GM19452 (cell line): ENCODE results near the gene AGPS.
A peak's percentile ranks its signal among the peaks of the same experiment; 100 is the strongest.
"Not testable (repeated sequence)": the region's sequence is repeated elsewhere in the genome, so short reads cannot be mapped to it uniquely, and the experiment has no call there.

Experiments
- ATAC-seq: cut with Tn5 transposase; IDR thresholded peaks from one replicate; pipeline ENCODE4 v1.9.1; 2021; ENCODE audit not compliant: unreplicated experiment

Gene AGPS

DNA sequence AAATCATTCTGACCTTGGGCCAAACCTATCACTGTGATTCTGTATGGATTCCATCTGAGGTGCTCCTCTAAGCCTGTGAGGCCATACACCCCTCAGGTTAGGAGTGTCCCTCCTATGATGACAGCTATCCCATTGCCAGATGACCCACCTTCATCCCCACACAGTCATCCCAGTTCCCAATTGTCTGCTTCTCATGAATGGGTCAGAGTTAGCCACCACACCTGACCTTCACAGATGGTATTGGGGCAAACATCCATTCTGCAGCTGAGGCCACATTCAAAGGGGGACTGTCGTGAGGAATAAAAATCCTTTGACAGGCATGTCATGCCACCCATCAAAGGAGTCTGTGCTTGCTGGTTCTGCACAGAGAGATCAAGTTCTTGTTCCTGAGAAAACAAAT is 155.2 kb downstream of the AGPS start:
- no peak for ATAC-seq

- no peak for ATAC-seq
These were observed 156.1 kb downstream of the AGPS start for GRCh38 chr2:177548636-177549035.

- ATAC-seq = no peak
These were observed 156.6 kb downstream of the AGPS start for GRCh38 chr2:177549171-177549570.

DNA sequence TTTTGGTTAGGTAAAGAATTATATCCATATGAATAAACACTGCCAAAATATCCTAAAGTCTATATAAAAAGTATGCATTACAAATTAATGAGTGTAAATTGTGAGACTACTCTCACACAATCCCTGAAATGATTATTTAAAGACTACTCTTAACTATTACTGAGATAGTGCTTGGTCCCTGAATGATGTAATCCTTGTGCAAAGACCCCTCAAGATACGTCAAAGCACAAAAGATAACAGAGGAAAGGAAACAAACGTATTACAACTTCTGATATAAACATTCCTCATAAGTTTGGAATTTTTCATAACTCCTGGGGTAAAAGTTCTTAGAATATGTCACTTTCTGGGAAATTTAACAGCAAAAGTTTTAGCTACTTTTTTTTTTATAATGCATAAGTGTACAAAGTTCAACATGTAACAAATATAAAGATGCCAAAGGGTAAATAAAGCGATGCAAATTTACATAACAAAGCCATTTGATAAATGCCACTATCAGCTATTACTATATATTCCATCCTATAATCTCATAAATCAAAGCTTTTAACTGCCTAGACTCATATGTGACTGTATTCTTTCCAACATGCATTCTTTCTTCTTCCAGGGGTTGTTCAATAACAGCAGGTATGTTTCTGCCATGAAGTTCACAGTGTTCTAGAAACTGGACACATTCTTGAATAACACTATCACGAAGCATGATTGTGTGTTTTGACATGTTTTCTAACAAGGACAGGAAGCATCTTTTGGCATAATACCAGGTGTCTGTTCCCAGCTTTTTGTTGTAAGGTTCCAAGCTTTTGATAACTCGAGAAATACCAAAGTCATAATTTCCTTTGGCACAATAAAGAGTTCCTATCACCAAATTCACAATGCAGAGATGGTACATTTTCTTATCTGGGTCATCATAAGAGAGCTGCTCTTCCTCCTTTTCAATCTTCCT is 158.0 kb downstream of the AGPS start:
- no peak for ATAC-seq

- not testable (repeated sequence) for ATAC-seq
These were observed 158.8 kb downstream of the AGPS start for GRCh38 chr2:177551360-177551759.

GRCh38 chr2:177551989-177552421 is 159.4 kb downstream of the AGPS start:
- no peak for ATAC-seq

GRCh38 chr2:177552422-177553175 is 160.0 kb downstream of the AGPS start:
- peak; percentile 97 for ATAC-seq

DNA sequence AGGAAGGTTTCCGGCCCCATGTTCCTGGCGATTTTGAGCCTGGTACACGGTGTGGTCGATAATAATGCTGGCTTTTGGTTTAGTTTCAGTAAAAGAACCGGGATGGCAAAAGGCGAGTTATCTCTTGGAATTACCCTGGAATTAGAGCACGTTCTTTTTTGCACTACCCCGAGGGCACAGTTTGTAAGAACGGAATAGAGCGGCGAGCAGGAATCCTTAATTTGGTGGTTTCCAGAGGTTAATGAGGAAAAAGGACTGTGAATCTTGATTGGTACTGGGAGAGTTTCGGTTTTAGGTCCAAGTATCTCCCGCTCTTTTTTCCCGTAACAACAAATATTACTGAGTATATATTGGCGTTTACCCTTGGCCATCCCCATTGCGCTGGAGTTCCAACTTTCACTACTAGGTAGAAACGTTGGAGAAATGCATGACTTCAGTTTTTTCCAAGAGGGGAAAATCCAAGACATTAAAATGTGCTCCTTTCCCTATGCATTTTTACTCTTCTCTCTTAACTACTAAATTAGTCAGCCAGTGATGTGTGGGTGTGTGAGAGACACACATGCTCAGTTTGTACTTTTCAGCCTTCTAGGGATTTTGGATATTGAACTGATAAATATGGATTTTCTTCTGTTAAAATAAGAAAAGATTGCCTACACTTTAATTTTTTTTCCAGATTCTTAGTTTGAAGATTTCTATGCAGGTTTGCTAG is 160.8 kb downstream of the AGPS start:
- ATAC-seq = no peak

- no peak for ATAC-seq
These were observed 161.8 kb downstream of the AGPS start for GRCh38 chr2:177554365-177554764.

GRCh38 chr2:177556153-177556552 is 163.6 kb downstream of the AGPS start:
- ATAC-seq = no peak

GRCh38 chr2:177557794-177558193 is 165.2 kb downstream of the AGPS start:
- ATAC-seq = no peak

GRCh38 chr2:177559638-177560037 is 167.1 kb downstream of the AGPS start:
- ATAC-seq = no peak

GRCh38 chr2:177568390-177568789 is 175.8 kb downstream of the AGPS start:
- ATAC-seq = no peak

- ATAC-seq = no peak
These were observed 176.3 kb downstream of the AGPS start for GRCh38 chr2:177568893-177569292.

DNA sequence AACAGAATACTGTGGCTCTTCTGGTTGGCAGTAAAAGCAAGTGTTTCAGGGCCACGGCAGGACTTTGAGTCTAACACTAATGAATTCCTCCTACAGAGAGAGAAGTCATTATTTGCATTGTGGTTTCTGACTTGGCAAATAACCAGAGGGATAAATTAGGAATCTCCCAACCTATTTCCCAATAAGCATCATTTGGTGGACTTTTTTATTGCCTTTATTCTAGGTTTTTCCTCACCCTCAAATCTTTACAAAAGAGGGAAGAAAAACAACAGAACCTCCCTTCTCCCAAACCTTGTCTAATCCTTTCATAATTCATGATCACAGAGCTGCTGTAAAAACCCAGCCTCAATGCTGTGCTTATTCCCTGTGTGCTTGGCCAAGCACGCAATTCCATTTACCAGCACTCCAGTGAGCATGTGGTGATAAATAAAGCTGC is 179.7 kb downstream of the AGPS start:
- ATAC-seq = no peak

DNA sequence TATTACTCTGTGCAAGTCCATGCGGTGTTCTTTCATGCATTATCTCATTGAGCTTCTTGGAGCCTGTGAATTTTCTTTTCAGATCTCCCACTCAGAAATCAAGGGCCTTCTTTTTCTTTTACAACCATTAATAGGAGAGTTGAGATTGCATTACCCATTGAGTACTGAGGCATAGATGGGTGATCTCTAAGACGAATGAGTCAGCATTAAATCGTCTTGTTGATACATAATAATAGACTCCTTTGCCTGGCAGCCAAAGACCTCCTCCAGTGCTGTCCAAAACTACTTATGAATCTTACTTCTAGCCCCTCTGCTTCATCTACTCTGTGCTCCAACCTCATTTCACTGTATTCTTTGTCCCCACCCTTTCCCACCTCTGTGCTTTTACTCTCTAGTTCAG is 180.5 kb downstream of the AGPS start:
- ATAC-seq = no peak

DNA sequence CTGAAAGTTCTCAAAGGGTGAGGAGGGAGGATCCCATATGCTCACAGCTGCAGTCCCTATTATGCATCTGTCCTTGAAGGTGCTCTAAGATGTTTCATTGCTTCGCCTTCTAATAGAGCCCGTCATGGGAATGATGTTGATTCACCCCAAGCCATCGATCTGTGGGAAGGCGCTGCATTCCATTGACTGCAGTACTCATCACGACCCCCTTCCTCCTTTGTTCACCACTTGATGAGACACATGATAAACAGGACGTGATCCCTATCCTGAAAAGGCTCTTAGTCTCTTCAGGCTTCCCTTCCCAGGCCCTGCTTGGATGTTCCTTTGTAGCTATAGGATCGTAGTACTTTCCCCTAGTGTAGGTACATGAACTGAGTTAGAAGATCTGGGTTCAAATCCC is 181.8 kb downstream of the AGPS start:
- ATAC-seq = no peak

GRCh38 chr2:177575358-177575757 is 182.8 kb downstream of the AGPS start:
- ATAC-seq = no peak

- no peak for ATAC-seq
These were observed 184.5 kb downstream of the AGPS start for GRCh38 chr2:177577075-177577474.

DNA sequence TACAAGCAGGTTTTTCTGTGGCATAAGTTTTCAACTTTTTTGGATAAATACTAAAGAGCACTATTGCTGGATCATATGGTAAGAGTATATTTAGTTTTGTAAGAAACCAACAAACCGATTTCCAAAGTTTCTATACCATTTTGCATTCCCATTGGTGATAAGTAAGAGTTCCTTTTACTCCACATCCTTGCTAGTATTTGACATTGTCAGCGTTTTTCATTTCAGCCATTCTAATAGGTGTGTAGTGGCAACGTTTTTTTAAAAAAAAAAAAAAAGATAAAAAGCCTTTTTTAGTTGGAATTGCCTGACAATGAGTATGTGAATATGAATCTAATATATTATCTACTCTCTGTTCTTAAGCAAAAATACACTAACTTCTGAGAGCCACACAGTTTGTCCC is 185.9 kb downstream of the AGPS start:
- no peak for ATAC-seq

DNA sequence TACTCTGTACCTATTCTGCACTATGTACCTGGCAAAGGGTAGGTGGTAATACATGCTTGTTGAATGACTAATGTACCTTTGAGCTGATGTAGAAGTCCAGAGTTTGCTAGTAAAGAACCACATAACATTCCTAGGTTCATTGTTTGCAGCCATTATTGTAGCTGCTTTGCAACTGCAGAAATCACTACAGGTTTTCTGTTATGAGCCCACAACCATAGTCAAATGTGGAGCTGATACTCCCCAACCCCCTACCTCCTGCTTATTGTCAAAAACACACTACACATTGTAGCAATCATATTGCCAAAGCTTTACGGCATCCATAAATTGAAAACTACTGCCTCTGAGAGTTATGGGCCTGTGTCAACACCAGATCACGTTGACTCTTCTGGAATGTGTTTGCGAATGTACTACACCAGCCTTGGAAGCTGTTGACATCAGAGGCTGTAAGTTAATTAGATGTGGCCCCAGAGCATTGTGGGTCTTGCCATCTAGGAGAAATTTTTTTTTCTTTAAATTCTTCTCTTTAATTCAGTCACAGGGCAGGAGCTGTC is 187.0 kb downstream of the AGPS start:
- ATAC-seq = no peak
